ENCODE results near the gene RHOG. TPM values are rescaled to one million over a fixed set of nuclear protein-coding genes. Genes with fewer than 3 reads are reported as not detected.

The RHOG gene
- polyA plus RNA-seq (2012; ENCODE audit: low read depth, missing spikeins), result 90.0 TPM

DNA sequence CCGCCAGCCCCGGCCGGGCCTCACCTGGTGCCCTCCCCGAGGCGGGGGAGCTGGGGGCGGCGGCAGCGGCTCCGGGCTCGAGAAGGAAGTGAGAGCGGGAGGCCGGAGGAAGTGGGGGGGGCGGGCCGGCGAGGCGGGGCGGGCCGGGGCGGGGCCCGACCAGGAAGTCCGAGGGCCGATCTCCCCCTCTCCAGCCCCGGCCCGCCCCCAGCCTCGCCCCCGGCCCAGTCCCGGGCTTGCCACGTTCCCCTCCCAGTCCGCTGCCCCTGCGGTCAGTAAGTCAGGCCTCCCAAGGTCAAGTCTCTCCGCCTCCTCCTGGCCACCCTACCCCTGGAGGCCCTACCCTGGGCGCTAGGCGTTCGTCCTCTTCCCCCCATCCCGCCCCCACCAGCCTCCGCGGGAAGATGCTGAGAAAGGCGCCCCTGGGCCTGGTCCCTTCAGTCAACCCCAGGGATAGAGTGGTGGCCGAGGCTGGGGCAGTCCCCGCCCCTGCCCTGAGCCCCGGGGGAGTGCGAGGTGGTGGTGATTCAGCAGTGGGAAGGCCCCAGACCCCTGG is at the start of gene RHOG:
Gene RHOG, minus strand, starts transcription at position 90 of the 556 bp plus-strand sequence. CDS start 12,821 bp downstream, outside the sequence.
- FAIRE-seq, result no peak
- peak; percentile 84 for DNase-seq (ENCODE audit: insufficient read length, low spot score)
- TF ChIP-seq TAF1 (IDR thresholded peaks at IDR 0.05; ENCODE audit: low read depth, low read length) (0 out of 2 replicates have a peak, but pooled peaks have one; percentile 29), SPI1 (IDR thresholded peaks at IDR 0.05; ENCODE audit: low read depth, low read length) (peak; percentile 63), POU2F2 (IDR thresholded peaks at IDR 0.05; ENCODE audit: low read depth, low read length) (no peak), POLR2A (IDR thresholded peaks at IDR 0.05; ENCODE audit: low read depth, low read length) (no peak; the same call in 1 of the 2 replicates), PAX5 (IDR thresholded peaks at IDR 0.05; ENCODE audit: insufficient read depth, low read length, severe bottlenecking) (no peak), POLR2AphosphoS5 (IDR thresholded peaks at IDR 0.05; ENCODE audit: low read depth, low read length) (no peak)

DNA sequence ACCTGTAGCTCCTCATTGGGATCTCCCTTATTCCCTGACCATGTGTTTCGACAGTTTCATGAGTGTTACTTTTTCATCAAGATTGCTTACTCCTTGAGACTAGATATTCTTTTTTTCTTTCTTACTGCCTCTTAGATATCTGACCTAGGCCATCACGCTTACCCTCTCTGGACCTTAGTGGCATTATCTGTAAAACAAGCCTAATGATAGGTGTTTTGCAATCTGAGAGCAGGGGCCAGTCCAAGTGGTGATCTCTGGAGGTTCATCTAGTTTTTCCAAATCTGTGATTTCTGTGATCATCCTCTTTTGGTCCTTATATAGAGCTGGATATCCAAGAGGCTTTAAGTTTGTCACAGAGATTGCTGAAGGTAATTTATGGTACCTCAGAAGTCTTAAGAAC is 49.3 kb upstream of the RHOG start:
- DNase-seq (ENCODE audit: insufficient read length, low spot score) (no peak), FAIRE-seq (no peak)
- TF ChIP-seq SPI1 (IDR thresholded peaks at IDR 0.05; ENCODE audit: low read depth, low read length) (no peak), POLR2AphosphoS5 (IDR thresholded peaks at IDR 0.05; ENCODE audit: low read depth, low read length) (no peak), POU2F2 (IDR thresholded peaks at IDR 0.05; ENCODE audit: low read depth, low read length) (no peak), PAX5 (IDR thresholded peaks at IDR 0.05; ENCODE audit: insufficient read depth, low read length, severe bottlenecking) (no peak), POLR2A (IDR thresholded peaks at IDR 0.05; ENCODE audit: low read depth, low read length) (no peak), TAF1 (IDR thresholded peaks at IDR 0.05; ENCODE audit: low read depth, low read length) (no peak)

GRCh38 chr11:3888876-3889275 is 48.1 kb upstream of the RHOG start:
- FAIRE-seq, result no peak
- no peak for TF ChIP-seq PAX5 (IDR thresholded peaks at IDR 0.05; ENCODE audit: insufficient read depth, low read length, severe bottlenecking)
- TF ChIP-seq POU2F2 (IDR thresholded peaks at IDR 0.05; ENCODE audit: low read depth, low read length), result no peak
- no peak for TF ChIP-seq POLR2A (IDR thresholded peaks at IDR 0.05; ENCODE audit: low read depth, low read length)
- TF ChIP-seq POLR2AphosphoS5 (IDR thresholded peaks at IDR 0.05; ENCODE audit: low read depth, low read length), result no peak
- no peak for TF ChIP-seq SPI1 (IDR thresholded peaks at IDR 0.05; ENCODE audit: low read depth, low read length)
- TF ChIP-seq TAF1 (IDR thresholded peaks at IDR 0.05; ENCODE audit: low read depth, low read length), result no peak
- DNase-seq (ENCODE audit: insufficient read length, low spot score), result no peak

DNA sequence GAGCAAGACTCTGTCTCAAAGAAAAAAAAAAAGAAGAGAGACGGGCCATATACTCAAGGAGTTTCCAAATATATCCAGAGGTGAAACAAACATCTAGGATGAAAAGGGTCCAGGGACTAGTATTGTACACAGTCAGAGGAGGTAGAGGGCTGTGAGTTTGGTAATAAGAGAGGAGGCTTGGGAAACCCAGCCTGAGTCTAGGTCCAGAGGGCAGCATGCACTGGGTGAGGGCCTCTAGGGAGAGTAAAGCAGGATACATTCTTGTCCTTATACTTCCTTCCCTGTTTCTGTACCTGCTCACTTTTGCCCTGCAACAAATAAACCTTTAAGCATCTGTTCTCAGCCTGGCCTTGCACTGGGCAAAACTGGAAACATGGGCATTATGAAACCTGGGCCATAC is 46.2 kb upstream of the RHOG start:
- DNase-seq (ENCODE audit: insufficient read length, low spot score) (no peak), FAIRE-seq (no peak)
- TF ChIP-seq TAF1 (IDR thresholded peaks at IDR 0.05; ENCODE audit: low read depth, low read length) (no peak), POU2F2 (IDR thresholded peaks at IDR 0.05; ENCODE audit: low read depth, low read length) (no peak), POLR2AphosphoS5 (IDR thresholded peaks at IDR 0.05; ENCODE audit: low read depth, low read length) (no peak), PAX5 (IDR thresholded peaks at IDR 0.05; ENCODE audit: insufficient read depth, low read length, severe bottlenecking) (no peak), SPI1 (IDR thresholded peaks at IDR 0.05; ENCODE audit: low read depth, low read length) (no peak), POLR2A (IDR thresholded peaks at IDR 0.05; ENCODE audit: low read depth, low read length) (no peak)

DNA sequence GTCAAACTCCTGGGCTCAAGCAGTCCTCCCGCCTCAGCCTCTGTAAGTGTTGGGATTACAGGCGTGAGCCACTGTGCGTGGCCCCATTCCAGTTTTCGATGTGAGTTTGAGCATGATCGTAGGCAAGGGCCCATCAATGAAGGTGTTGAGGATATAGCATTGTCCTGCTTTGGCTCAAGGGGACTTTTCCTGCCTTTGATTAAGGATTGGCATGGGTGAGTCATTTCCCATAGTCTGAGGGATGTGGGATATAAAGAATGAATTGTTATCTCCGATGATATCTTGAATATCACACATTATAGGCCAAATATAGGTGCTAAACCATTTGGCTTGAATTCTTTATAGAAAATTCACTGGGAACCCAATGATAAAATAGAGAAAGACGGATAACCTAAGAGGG is 45.1 kb upstream of the RHOG start:
- DNase-seq (ENCODE audit: insufficient read length, low spot score), result no peak

DNA sequence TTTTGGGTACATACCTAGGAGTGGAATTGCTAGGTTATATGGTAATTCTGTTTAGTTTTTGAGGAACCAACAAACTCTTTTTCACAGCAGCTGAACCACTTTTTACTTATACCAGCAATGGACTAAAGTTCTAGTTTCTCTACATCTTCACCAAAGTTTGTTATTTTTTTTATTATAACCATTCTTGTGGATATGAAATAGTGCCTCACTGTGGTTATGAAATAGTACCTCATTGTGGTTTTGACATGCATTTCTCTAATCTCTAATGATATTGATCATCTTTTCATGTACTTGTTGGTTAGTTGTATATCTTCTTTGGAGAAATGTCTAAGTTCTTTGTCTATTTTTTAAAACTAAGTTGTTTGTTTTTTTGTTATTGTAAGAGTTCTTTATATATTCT is 41.9 kb upstream of the RHOG start:
- no peak for TF ChIP-seq PAX5 (IDR thresholded peaks at IDR 0.05; ENCODE audit: insufficient read depth, low read length, severe bottlenecking)
- no peak for TF ChIP-seq POU2F2 (IDR thresholded peaks at IDR 0.05; ENCODE audit: low read depth, low read length)
- TF ChIP-seq POLR2A (IDR thresholded peaks at IDR 0.05; ENCODE audit: low read depth, low read length), result no peak
- TF ChIP-seq TAF1 (IDR thresholded peaks at IDR 0.05; ENCODE audit: low read depth, low read length), result no peak
- no peak for FAIRE-seq
- no peak for DNase-seq (ENCODE audit: insufficient read length, low spot score)

More for the DNA sequence above, 45.1 kb upstream of the RHOG start:
- TF ChIP-seq POU2F2 (IDR thresholded peaks at IDR 0.05; ENCODE audit: low read depth, low read length) (no peak), PAX5 (IDR thresholded peaks at IDR 0.05; ENCODE audit: insufficient read depth, low read length, severe bottlenecking) (no peak), POLR2AphosphoS5 (IDR thresholded peaks at IDR 0.05; ENCODE audit: low read depth, low read length) (no peak), TAF1 (IDR thresholded peaks at IDR 0.05; ENCODE audit: low read depth, low read length) (no peak), SPI1 (IDR thresholded peaks at IDR 0.05; ENCODE audit: low read depth, low read length) (no peak), POLR2A (IDR thresholded peaks at IDR 0.05; ENCODE audit: low read depth, low read length) (no peak)
- FAIRE-seq, result no peak

GRCh38 chr11:3880724-3881123 is 40.0 kb upstream of the RHOG start:
- no peak for DNase-seq (ENCODE audit: insufficient read length, low spot score)
- peak; percentile 86 for FAIRE-seq

GRCh38 chr11:3879967-3880542 is 39.3 kb upstream of the RHOG start:
- TF ChIP-seq POLR2AphosphoS5 (IDR thresholded peaks at IDR 0.05; ENCODE audit: low read depth, low read length), result no peak
- TF ChIP-seq SPI1 (IDR thresholded peaks at IDR 0.05; ENCODE audit: low read depth, low read length), result no peak
- no peak for TF ChIP-seq POU2F2 (IDR thresholded peaks at IDR 0.05; ENCODE audit: low read depth, low read length)
- TF ChIP-seq PAX5 (IDR thresholded peaks at IDR 0.05; ENCODE audit: insufficient read depth, low read length, severe bottlenecking), result no peak
- no peak for TF ChIP-seq POLR2A (IDR thresholded peaks at IDR 0.05; ENCODE audit: low read depth, low read length)
- no peak for TF ChIP-seq TAF1 (IDR thresholded peaks at IDR 0.05; ENCODE audit: low read depth, low read length)
- peak; percentile 54 for FAIRE-seq

More at GRCh38 chr11:3880724-3881123, 40.0 kb upstream of the RHOG start:
- 0 out of 2 replicates have a peak, but pooled peaks have one; percentile 69 for TF ChIP-seq POU2F2 (IDR thresholded peaks at IDR 0.05; ENCODE audit: low read depth, low read length)
- peak; percentile 40 for TF ChIP-seq PAX5 (IDR thresholded peaks at IDR 0.05; ENCODE audit: insufficient read depth, low read length, severe bottlenecking)
- 0 out of 2 replicates have a peak, but pooled peaks have one; percentile 2 for TF ChIP-seq SPI1 (IDR thresholded peaks at IDR 0.05; ENCODE audit: low read depth, low read length)
- TF ChIP-seq POLR2A (IDR thresholded peaks at IDR 0.05; ENCODE audit: low read depth, low read length), result peak; percentile 49; the same call in 1 of the 2 replicates
- no peak for TF ChIP-seq POLR2AphosphoS5 (IDR thresholded peaks at IDR 0.05; ENCODE audit: low read depth, low read length)
- TF ChIP-seq TAF1 (IDR thresholded peaks at IDR 0.05; ENCODE audit: low read depth, low read length), result 0 out of 2 replicates have a peak, but pooled peaks have one; percentile 49

DNA sequence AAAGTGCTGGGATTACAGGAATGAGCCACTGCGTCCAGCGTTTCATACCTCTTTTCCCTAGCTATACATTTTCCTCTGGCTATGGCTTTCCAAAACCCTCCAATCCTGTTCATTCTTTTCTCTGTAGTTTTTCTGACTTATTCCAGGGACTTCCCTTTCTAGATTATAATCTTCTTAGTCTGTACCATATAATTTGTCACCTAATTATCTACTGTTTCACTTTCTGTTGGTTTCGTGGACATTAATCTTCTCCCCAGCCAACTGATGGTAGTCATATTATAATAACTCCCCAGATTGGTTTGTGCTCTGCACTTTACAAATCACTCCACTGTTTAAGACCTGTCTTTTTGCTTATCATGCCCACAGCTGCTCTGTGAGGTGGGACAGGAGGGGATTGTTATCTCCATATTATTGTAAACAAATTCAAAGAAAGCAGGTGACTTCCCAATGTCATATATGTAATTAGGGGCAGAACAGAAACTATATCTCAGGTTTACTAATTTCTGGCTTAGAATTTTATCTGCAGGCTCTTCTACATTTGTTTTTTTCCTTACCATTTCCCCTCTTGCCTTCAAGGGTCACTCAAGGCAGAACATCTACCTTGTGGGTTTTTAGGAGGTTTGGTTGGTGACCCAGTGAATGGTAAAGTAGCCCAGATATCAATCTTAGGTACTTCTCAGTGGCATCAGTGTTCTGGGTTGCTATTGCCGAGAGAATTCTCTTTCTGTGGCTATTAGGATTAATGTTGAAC is 38.6 kb upstream of the RHOG start:
- TF ChIP-seq POLR2AphosphoS5 (IDR thresholded peaks at IDR 0.05; ENCODE audit: low read depth, low read length) (no peak), PAX5 (IDR thresholded peaks at IDR 0.05; ENCODE audit: insufficient read depth, low read length, severe bottlenecking) (no peak), SPI1 (IDR thresholded peaks at IDR 0.05; ENCODE audit: low read depth, low read length) (peak; percentile 46; the same call in 1 of the 2 replicates)
- no peak for FAIRE-seq
- DNase-seq (ENCODE audit: insufficient read length, low spot score), result no peak

More at GRCh38 chr11:3879967-3880542, 39.3 kb upstream of the RHOG start:
- DNase-seq (ENCODE audit: insufficient read length, low spot score), result no peak

Data from GM12891 (cell line).